ENCODE measurements around the gene ASXL1.

GRCh38 chr20:32458061-32458836 lies 100.1 kb downstream of the ASXL1 start:
- TF ChIP-seq CTCF (IDR thresholded peaks at IDR 0.05) (no peak), STAT6 (CRISPR knock-in tag; conservative IDR thresholded peaks at IDR 0.05; ENCODE audit: low read depth) (no peak), NR3C1 (CRISPR knock-in tag; conservative IDR thresholded peaks at IDR 0.05; ENCODE audit: low read depth) (no peak), ZNF263 (CRISPR knock-in tag; IDR thresholded peaks at IDR 0.05; ENCODE audit: low read depth) (no peak), AFF4 (CRISPR knock-in tag; IDR thresholded peaks at IDR 0.05; ENCODE audit: borderline replicate concordance) (no peak)
